ENCODE data around the gene EVC.
"Not testable (repeated sequence)": the region's sequence is repeated elsewhere in the genome, so short reads cannot be mapped to it uniquely, and the experiment has no call there.

The EVC gene

GRCh38 chr4:5843573-5844530, 132.9 kb downstream of the EVC start:
- no peak for DNase-seq (ENCODE audit: low read depth)

GRCh38 chr4:5845035-5845905, 134.3 kb downstream of the EVC start:
- DNase-seq (ENCODE audit: low read depth), result no peak

- DNase-seq (ENCODE audit: low read depth), result no peak
Observed at GRCh38 chr4:5851637-5852301, 140.8 kb downstream of the EVC start.

GRCh38 chr4:5852523-5853202, 141.7 kb downstream of the EVC start:
- no peak for DNase-seq (ENCODE audit: low read depth)

GRCh38 chr4:5854929-5855328, 143.9 kb downstream of the EVC start:
- DNase-seq (ENCODE audit: low read depth), result no peak

GRCh38 chr4:5856362-5856761, 145.4 kb downstream of the EVC start:
- not testable (repeated sequence) for DNase-seq (ENCODE audit: low read depth)

- no peak for DNase-seq (ENCODE audit: low read depth)
Observed at GRCh38 chr4:5857199-5857598, 146.2 kb downstream of the EVC start.

GRCh38 chr4:5858020-5858769, 147.2 kb downstream of the EVC start:
- no peak for DNase-seq (ENCODE audit: low read depth)

DNA sequence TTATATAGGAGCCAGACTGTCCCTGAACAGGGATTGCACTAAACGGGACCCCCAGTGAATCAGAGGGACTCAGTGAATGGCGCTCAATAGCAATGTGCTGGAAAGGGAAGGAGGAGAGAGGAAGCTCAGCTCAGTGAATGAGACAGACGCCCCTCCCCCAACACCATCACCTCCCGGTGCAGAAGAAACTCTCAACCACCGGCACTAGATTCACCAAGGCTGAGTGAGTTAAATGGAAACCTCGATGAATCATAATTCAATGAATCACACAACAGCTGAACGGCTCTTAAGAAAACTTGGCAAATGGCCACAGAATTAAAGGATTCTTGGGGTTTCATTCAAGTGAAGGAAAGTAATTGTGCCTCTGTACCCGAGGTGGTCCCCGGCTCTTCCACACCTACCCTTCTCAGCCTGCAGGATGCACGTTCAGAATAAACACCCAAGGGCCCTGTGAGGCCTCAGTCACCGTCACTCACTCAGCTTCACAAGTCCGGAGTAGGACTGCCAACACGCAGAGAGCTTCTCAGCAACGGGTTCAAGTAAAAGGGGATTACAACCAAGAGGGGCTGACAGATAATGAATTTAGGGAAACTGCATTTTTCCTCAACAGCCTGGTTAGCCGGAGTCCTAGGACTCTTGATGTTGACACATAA, 152.6 kb downstream of the EVC start:
- no peak for DNase-seq (ENCODE audit: low read depth)

Measured in T follicular helper cell (primary cell).